IMR-90 (cell line): ENCODE data around the gene ARHGEF4. TPM values are rescaled to one million over a fixed set of nuclear protein-coding genes. Genes with fewer than 3 reads are reported as not detected.
A peak's percentile ranks its signal among the peaks of the same experiment; 100 is the strongest.

Experiments
- ATAC-seq: fragments of 200-7000 bp; cut with Tn5 transposase; 2 replicates; pipeline ENCODE4 v1.9.1; 2020; ENCODE audit warnings: low read depth, mild to moderate bottlenecking, moderate library complexity
- BruUV-seq: library from RNA; stranded (reverse); fragments of 400-500 nt; replicated peaks from 2 replicates; lab custom pipeline; 2021; lab: Mats Ljungman, UMichigan
- CTCF ChIA-PET: fragments of 300-600 bp; formaldehyde crosslinking; extraction: SDS; loops from one replicate; lab custom pipeline; 2021; ENCODE audit warnings: antibody characterized with exemption; lab: Yijun Ruan, JAX
- POLR2A ChIA-PET: fragments of 300-600 bp; sonication (Branson Sonifier 250); formaldehyde crosslinking; loops from one replicate; lab custom pipeline; 2022; ENCODE audit warnings: antibody characterized with exemption; ENCODE audit not compliant: unreplicated experiment; lab: Charles Lee
- DNase-seq: peaks from one replicate; pipeline ENCODE4 v3.0.0; 2013
- H2AFZ ChIP-seq: replicated peaks from 2 replicates; pipeline ENCODE3; 2013; ENCODE audit warnings: low read length, mild to moderate bottlenecking; ENCODE audit not compliant: poor library complexity
- H2AK5ac ChIP-seq: 2 replicates; pipeline ENCODE4 v1.6.1; 2013; ENCODE audit warnings: low read depth, low read length, inconsistent platforms
- H2AK9ac ChIP-seq: replicated peaks from 2 replicates; pipeline ENCODE3; 2013; ENCODE audit warnings: mild to moderate bottlenecking, low read depth, low read length, moderate library complexity; ENCODE audit not compliant: poor library complexity
- H2BK120ac ChIP-seq: 2 replicates; pipeline ENCODE4 v1.6.1; 2013; ENCODE audit warnings: low read depth, low read length, inconsistent platforms
- H2BK15ac ChIP-seq: 3 replicates; pipeline ENCODE4 v1.6.1; 2013; ENCODE audit warnings: low read depth, low read length, inconsistent platforms
- H2BK20ac ChIP-seq: 2 replicates; pipeline ENCODE4 v1.6.1; 2013; ENCODE audit warnings: low read depth, mild to moderate bottlenecking, inconsistent platforms, low read length, moderate library complexity
- H2BK5ac ChIP-seq: 2 replicates; pipeline ENCODE4 v1.6.1; 2013; ENCODE audit warnings: mild to moderate bottlenecking, low read depth, low read length, inconsistent platforms; ENCODE audit not compliant: poor library complexity, severe bottlenecking
- H3K14ac ChIP-seq: replicated peaks from 2 replicates; pipeline ENCODE4 v1.6.1; 2013; ENCODE audit warnings: low read depth, low read length, inconsistent platforms
- H3K18ac ChIP-seq: 2 replicates; pipeline ENCODE4 v1.6.1; 2013; ENCODE audit warnings: low read depth, low read length, control low read depth
- H3K23ac ChIP-seq: 2 replicates; pipeline ENCODE4 v1.6.1; 2013; ENCODE audit warnings: low read depth, low read length, inconsistent platforms
- H3K27ac ChIP-seq: 2 replicates; pipeline ENCODE4 v1.5.1; 2013; ENCODE audit warnings: mild to moderate bottlenecking, control low read depth, low read length; ENCODE audit not compliant: insufficient read depth
- H3K27me3 ChIP-seq: 2 replicates; pipeline ENCODE4 v1.6.1; 2013; ENCODE audit warnings: low read length; ENCODE audit not compliant: control insufficient read depth, insufficient read depth
- H3K36me3 ChIP-seq: 2 replicates; pipeline ENCODE4 v1.6.1; 2013; ENCODE audit warnings: low read length, mixed read lengths; ENCODE audit not compliant: control insufficient read depth, insufficient read depth
- H3K4ac ChIP-seq: 2 replicates; pipeline ENCODE4 v1.6.1; 2013; ENCODE audit warnings: low read depth, low read length, inconsistent platforms
- H3K4me1 ChIP-seq: 2 replicates; pipeline ENCODE4 v1.6.1; 2013; ENCODE audit warnings: low read length, mixed read lengths; ENCODE audit not compliant: control insufficient read depth, insufficient read depth
- H3K4me2 ChIP-seq: 2 replicates; pipeline ENCODE4 v1.6.1; 2013; ENCODE audit warnings: low read depth, mild to moderate bottlenecking, control low read depth, low read length, moderate library complexity
- H3K4me3 ChIP-seq: 2 replicates; pipeline ENCODE4 v1.5.1; 2013; ENCODE audit warnings: low read depth, mild to moderate bottlenecking, control low read depth, low read length, moderate library complexity; ENCODE audit not compliant: insufficient read depth
- H3K56ac ChIP-seq: 2 replicates; pipeline ENCODE4 v1.6.1; 2013; ENCODE audit warnings: low read length, inconsistent platforms; ENCODE audit not compliant: insufficient read depth; ENCODE audit errors: extremely low read depth
- H3K79me1 ChIP-seq, 2 experiments: 2 replicates each; pipeline ENCODE4 v1.6.1; 2013; ENCODE audit warnings: low read length in 2 of 2, inconsistent platforms in 1 of 2, low read depth in 1 of 2
- H3K9ac ChIP-seq: 2 replicates; pipeline ENCODE4 v1.6.1; 2013; ENCODE audit warnings: low read depth, low read length, control low read depth
- H3K9me1 ChIP-seq: 2 replicates; pipeline ENCODE4 v1.6.1; 2013; ENCODE audit warnings: low read length, inconsistent platforms; ENCODE audit not compliant: insufficient read depth
- H3K9me3 ChIP-seq: 2 replicates; pipeline ENCODE4 v1.6.1; 2013; ENCODE audit warnings: low read length; ENCODE audit not compliant: control insufficient read depth, insufficient read depth
- H4K20me1 ChIP-seq: 2 replicates; pipeline ENCODE4 v1.6.1; 2013; ENCODE audit warnings: low read length, inconsistent platforms; ENCODE audit not compliant: insufficient read depth
- H4K5ac ChIP-seq: 2 replicates; pipeline ENCODE4 v1.6.1; 2013; ENCODE audit warnings: mild to moderate bottlenecking, low read depth, low read length, control low read depth
- H4K8ac ChIP-seq, 2 experiments: 2 replicates each; pipeline ENCODE4 v1.6.1; 2013; ENCODE audit warnings: low read depth in 2 of 2, low read length in 2 of 2, control low read depth in 1 of 2, inconsistent platforms in 1 of 2
- H4K91ac ChIP-seq: 2 replicates; pipeline ENCODE4 v1.6.1; 2013; ENCODE audit warnings: low read depth, low read length, inconsistent platforms; ENCODE audit not compliant: insufficient read depth
- BHLHE40 ChIP-seq: fragments of 150-350 bp; IDR thresholded peaks from 2 replicates; pipeline ENCODE4 v1.6.1; 2016; ENCODE audit warnings: mild to moderate bottlenecking, low read depth, low read length
- CEBPB ChIP-seq: IDR thresholded peaks from 2 replicates; pipeline ENCODE4 v1.6.1; 2012; ENCODE audit warnings: low read depth, low read length, improper control_type of control experiment
- CHD1 ChIP-seq: IDR thresholded peaks from 2 replicates; pipeline ENCODE4 v1.6.1; 2012; ENCODE audit warnings: low read depth, low read length, improper control_type of control experiment
- FOS ChIP-seq: fragments of 150-350 bp; IDR thresholded peaks from 2 replicates; pipeline ENCODE4 v1.6.1; 2016; ENCODE audit warnings: low read depth, low read length
- MAFK ChIP-seq: IDR thresholded peaks from 2 replicates; pipeline ENCODE4 v1.6.1; 2012; ENCODE audit warnings: low read depth, low read length, improper control_type of control experiment
- MAZ ChIP-seq: IDR thresholded peaks from 2 replicates; pipeline ENCODE4 v1.6.1; 2012; ENCODE audit warnings: low read depth, mild to moderate bottlenecking, low read length, improper control_type of control experiment, moderate library complexity, borderline replicate concordance
- MXI1 ChIP-seq: IDR thresholded peaks from 2 replicates; pipeline ENCODE4 v1.6.1; 2012; ENCODE audit warnings: low read depth, mild to moderate bottlenecking, low read length, moderate library complexity, borderline replicate concordance
- NFE2L2 ChIP-seq: fragments of 150-350 bp; IDR thresholded peaks from 2 replicates; pipeline ENCODE4 v1.6.1; 2016; ENCODE audit warnings: low read depth, mild to moderate bottlenecking, low read length
- POLR2A ChIP-seq: IDR thresholded peaks from 2 replicates; pipeline ENCODE4 v1.6.1; 2012; ENCODE audit warnings: mild to moderate bottlenecking, low read depth, low read length
- RAD21 ChIP-seq: IDR thresholded peaks from 2 replicates; pipeline ENCODE4 v1.6.1; 2012; ENCODE audit warnings: low read length, improper control_type of control experiment
- RCOR1 ChIP-seq: IDR thresholded peaks from 2 replicates; pipeline ENCODE4 v1.6.1; 2012; ENCODE audit warnings: mild to moderate bottlenecking, low read length, improper control_type of control experiment; ENCODE audit not compliant: insufficient replicate concordance
- RFX5 ChIP-seq: IDR thresholded peaks from 2 replicates; pipeline ENCODE4 v1.8.0; 2012; ENCODE audit warnings: low read depth, mild to moderate bottlenecking, low read length, moderate library complexity
- SMC3 ChIP-seq: fragments of 150-350 bp; IDR thresholded peaks from 2 replicates; pipeline ENCODE4 v1.6.1; 2016; ENCODE audit warnings: low read depth, mild to moderate bottlenecking, antibody characterized with exemption, low read length, moderate library complexity
- WGBS, 2 experiments: methylation state at CpG; one replicate each; pipeline versions ENCODE4 v1.1.5 to v1.1.7; 2013; ENCODE audit warnings: missing lambda C conversion rate in 2 of 2; ENCODE audit not compliant: insufficient read length in 1 of 2; ENCODE audit errors: extremely low coverage in 2 of 2; 5-methylcytosine and 5-hydroxymethylcytosine counted together
- dilution Hi-C: fragments of 300-500 bp; cut with HindIII; formaldehyde crosslinking; loops from one replicate; pipeline ENCODE4 v1.14.3; 2018; ENCODE audit warnings: low sequenced_read_pairs; ENCODE audit not compliant: unreplicated experiment
- in situ Hi-C: fragments of 300-500 bp; cut with MboI; formaldehyde crosslinking; loops from 3 replicates; pipeline ENCODE4 v1.14.3; 2019; ENCODE audit warnings: low sequenced_read_pairs, inconsistent platforms, mixed read lengths
- intact Hi-C: fragments of 100-400 bp; cut with micrococcal nuclease; formaldehyde crosslinking; loops from 2 replicates; pipeline ENCODE4 v1.10.0; 2022
- polyA plus RNA-seq, 3 experiments: library from polyadenylated mRNA; depleted of rRNA; stranded (reverse); fragments of >200 nt; gene quantifications; 2 replicates each; pipeline ENCODE4 v1.2.3, GENCODE V29; 2012; ENCODE audit warnings: low replicate concordance in 1 of 3
- total RNA-seq: library from RNA; depleted of rRNA; stranded (reverse); fragments of >200 nt; gene quantifications from 2 replicates; pipeline ENCODE4 v1.2.3, GENCODE V29; 2012
- TF ChIP-seq, protein P1 (sequence below): fragments of 150-350 bp; IDR thresholded peaks from 2 replicates; pipeline ENCODE4 v1.6.1; 2016; ENCODE audit warnings: low read depth, mild to moderate bottlenecking, low read length, moderate library complexity, borderline replicate concordance
- TF ChIP-seq, protein P2 (sequence below): fragments of 150-350 bp; IDR thresholded peaks from 2 replicates; pipeline ENCODE4 v1.6.1; 2017; ENCODE audit warnings: mild to moderate bottlenecking, antibody characterized with exemption, low read length, low read depth
- TF ChIP-seq, protein P3 (sequence below): conservative IDR thresholded peaks from 2 replicates; pipeline ENCODE4 v1.5.1; 2012; ENCODE audit warnings: mild to moderate bottlenecking, low read depth, low read length, improper control_type of control experiment

ARHGEF4 gene
- total and polyA plus RNA-seq, 2 of the 4 experiments (the other 2 are of a cell fraction): 2.7 to 5.0 TPM

DNA sequence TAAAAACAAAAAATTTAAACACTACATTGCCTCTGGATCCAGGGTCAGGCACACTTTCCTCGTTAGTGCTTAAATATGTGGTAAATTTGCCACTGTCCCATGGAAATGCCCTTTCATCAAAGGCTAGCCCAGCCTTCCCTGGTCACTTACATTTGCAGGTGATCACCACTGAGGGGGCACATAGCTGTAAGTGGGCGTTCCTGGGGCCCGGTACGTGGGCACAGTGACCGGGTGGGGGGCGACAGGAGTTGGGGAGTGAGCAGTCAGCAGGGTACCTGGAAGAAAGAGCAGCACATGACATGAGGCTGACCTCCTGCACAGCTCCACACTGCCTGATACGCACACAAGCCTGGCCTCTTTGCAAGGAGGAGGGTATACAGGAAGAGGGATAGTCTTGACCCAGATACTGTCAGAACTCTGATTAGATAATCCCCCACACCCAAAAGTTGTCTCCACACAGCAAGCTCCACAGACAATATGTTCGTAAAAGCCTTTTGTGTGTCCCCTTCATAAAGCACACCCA, 216.1 kb downstream of the ARHGEF4 start:
- Histone ChIP-seq H3K4me1 (peaks cover 17% of the 10 kb centered on the region), H3K9me3 (no peaks in the 10 kb centered on the region), H4K20me1 (peaks cover 59% of the 10 kb centered on the region), H3K27ac (no peak overlapping the region), H2AFZ (no peak overlapping the region), H4K5ac (no peak overlapping the region), H3K4me3 (no peak overlapping the region), H3K9me1 (peaks cover 20% of the 10 kb centered on the region), H3K4ac (no peak overlapping the region), H2BK15ac (no peak overlapping the region), H4K91ac (no peak overlapping the region), H2AK9ac (peak overlapping the region; percentile 39), H3K4me2 (no peak overlapping the region), H3K27me3 (no peaks in the 10 kb centered on the region), H3K14ac (no peak overlapping the region), H3K36me3 (peaks cover 53% of the 10 kb centered on the region), H2BK20ac (no peak overlapping the region), H2BK5ac (no peak overlapping the region), H3K79me1 (peaks cover 38 to 70% of the 10 kb centered on the region in 2 experiments), H4K8ac (no peak overlapping the region), H3K9ac (no peak overlapping the region), H2BK120ac (no peak overlapping the region), H3K56ac (no peak overlapping the region), H2AK5ac (no peak overlapping the region), H3K23ac (no peak overlapping the region), H3K18ac (no peak overlapping the region)
- no TSS peak for BruUV-seq
- ChIA-PET CTCF (no interaction called here), POLR2A (no interaction called here)
- intact Hi-C loops (no loop called here), in situ Hi-C loops (no loop called here), dilution Hi-C loops (no loop called here)
- TF ChIP-seq RFX5 (no peak), MAZ (no peak), CHD1 (no peak), POLR2A (no peak), FOS (no peak), SMC3 (no peak), NFE2L2 (no peak), MXI1 (no peak), CEBPB (no peak), RAD21 (no peak), RCOR1 (no peak), BHLHE40 (no peak), MAFK (no peak)
- TF ChIP-seq, protein P1, sequence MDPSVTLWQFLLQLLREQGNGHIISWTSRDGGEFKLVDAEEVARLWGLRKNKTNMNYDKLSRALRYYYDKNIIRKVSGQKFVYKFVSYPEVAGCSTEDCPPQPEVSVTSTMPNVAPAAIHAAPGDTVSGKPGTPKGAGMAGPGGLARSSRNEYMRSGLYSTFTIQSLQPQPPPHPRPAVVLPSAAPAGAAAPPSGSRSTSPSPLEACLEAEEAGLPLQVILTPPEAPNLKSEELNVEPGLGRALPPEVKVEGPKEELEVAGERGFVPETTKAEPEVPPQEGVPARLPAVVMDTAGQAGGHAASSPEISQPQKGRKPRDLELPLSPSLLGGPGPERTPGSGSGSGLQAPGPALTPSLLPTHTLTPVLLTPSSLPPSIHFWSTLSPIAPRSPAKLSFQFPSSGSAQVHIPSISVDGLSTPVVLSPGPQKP: no peak
- TF ChIP-seq, protein P2, sequence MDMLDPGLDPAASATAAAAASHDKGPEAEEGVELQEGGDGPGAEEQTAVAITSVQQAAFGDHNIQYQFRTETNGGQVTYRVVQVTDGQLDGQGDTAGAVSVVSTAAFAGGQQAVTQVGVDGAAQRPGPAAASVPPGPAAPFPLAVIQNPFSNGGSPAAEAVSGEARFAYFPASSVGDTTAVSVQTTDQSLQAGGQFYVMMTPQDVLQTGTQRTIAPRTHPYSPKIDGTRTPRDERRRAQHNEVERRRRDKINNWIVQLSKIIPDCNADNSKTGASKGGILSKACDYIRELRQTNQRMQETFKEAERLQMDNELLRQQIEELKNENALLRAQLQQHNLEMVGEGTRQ: no peak
- TF ChIP-seq, protein P3, sequence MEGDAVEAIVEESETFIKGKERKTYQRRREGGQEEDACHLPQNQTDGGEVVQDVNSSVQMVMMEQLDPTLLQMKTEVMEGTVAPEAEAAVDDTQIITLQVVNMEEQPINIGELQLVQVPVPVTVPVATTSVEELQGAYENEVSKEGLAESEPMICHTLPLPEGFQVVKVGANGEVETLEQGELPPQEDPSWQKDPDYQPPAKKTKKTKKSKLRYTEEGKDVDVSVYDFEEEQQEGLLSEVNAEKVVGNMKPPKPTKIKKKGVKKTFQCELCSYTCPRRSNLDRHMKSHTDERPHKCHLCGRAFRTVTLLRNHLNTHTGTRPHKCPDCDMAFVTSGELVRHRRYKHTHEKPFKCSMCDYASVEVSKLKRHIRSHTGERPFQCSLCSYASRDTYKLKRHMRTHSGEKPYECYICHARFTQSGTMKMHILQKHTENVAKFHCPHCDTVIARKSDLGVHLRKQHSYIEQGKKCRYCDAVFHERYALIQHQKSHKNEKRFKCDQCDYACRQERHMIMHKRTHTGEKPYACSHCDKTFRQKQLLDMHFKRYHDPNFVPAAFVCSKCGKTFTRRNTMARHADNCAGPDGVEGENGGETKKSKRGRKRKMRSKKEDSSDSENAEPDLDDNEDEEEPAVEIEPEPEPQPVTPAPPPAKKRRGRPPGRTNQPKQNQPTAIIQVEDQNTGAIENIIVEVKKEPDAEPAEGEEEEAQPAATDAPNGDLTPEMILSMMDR: no peak
- ATAC-seq (no peak), DNase-seq (no peak)
- WGBS, 2 experiments: no CpG with 5 or more reads among the region's 8 CpGs
